Measurements from ENCODE around the gene ANGPTL7. TPM values are rescaled to one million over a fixed set of nuclear protein-coding genes. Genes with fewer than 3 reads are reported as not detected.

The ANGPTL7 gene
- total RNA-seq, 1 donor from 2014 or later = not detected

GRCh38 chr1:11168731-11169130 is 20.4 kb upstream of the ANGPTL7 start:
- ATAC-seq (ENCODE audit: low read depth) (no peak), DNase-seq (no peak)
- intact Hi-C loops (cut with micrococcal nuclease) = no loop called here
- no peak for TF ChIP-seq CTCF (IDR thresholded peaks at IDR 0.05)
- CTCF ChIA-PET = no interaction called here
- no peaks in the 10 kb centered on the region for H3K9me3 Mint-ChIP-seq
- no peak overlapping the region for H3K27ac Mint-ChIP-seq
- H3K4me3 Mint-ChIP-seq = no peak overlapping the region
- H3K27me3 Mint-ChIP-seq = no peaks in the 10 kb centered on the region
- H3K36me3 Mint-ChIP-seq (ENCODE audit: low read depth) = peaks cover 39% of the 10 kb centered on the region
- peaks cover 2% of the 10 kb centered on the region for H3K4me1 Mint-ChIP-seq
- POLR2A ChIA-PET = no interaction called here

GRCh38 chr1:11169202-11169601 is 20.0 kb upstream of the ANGPTL7 start:
- no peaks in the 10 kb centered on the region for H3K9me3 Mint-ChIP-seq
- ChIA-PET POLR2A (no interaction called here), CTCF (no interaction called here)
- H3K4me3 Mint-ChIP-seq = no peak overlapping the region
- ATAC-seq (ENCODE audit: low read depth) (no peak), DNase-seq (no peak)
- intact Hi-C loops (cut with micrococcal nuclease) = no loop called here
- H3K27me3 Mint-ChIP-seq = no peaks in the 10 kb centered on the region
- H3K4me1 Mint-ChIP-seq = peaks cover 2% of the 10 kb centered on the region
- H3K36me3 Mint-ChIP-seq (ENCODE audit: low read depth) = peaks cover 37% of the 10 kb centered on the region
- no peak overlapping the region for H3K27ac Mint-ChIP-seq
- no peak for TF ChIP-seq CTCF (IDR thresholded peaks at IDR 0.05)

GRCh38 chr1:11170102-11170501 is 19.1 kb upstream of the ANGPTL7 start:
- ATAC-seq (ENCODE audit: low read depth) = no peak
- no peak overlapping the region for H3K4me3 Mint-ChIP-seq
- intact Hi-C loops (cut with micrococcal nuclease) = no loop called here
- no peaks in the 10 kb centered on the region for H3K9me3 Mint-ChIP-seq
- no peaks in the 10 kb centered on the region for H3K27me3 Mint-ChIP-seq
- ChIA-PET CTCF (no interaction called here), POLR2A (no interaction called here)
- TF ChIP-seq CTCF (IDR thresholded peaks at IDR 0.05) = no peak
- no peak for DNase-seq
- H3K4me1 Mint-ChIP-seq = peaks cover under 1% of the 10 kb centered on the region
- H3K36me3 Mint-ChIP-seq (ENCODE audit: low read depth) = peaks cover 35% of the 10 kb centered on the region
- no peak overlapping the region for H3K27ac Mint-ChIP-seq

GRCh38 chr1:11174261-11174942 is 14.8 kb upstream of the ANGPTL7 start:
- Mint-ChIP-seq H3K27me3 (no peaks in the 10 kb centered on the region), H3K9me3 (no peaks in the 10 kb centered on the region), H3K36me3 (ENCODE audit: low read depth) (peaks cover 37% of the 10 kb centered on the region), H3K4me3 (no peak overlapping the region), H3K4me1 (no peaks in the 10 kb centered on the region), H3K27ac (no peak overlapping the region)
- ATAC-seq (ENCODE audit: low read depth) = no peak
- ChIA-PET POLR2A (interaction anchor here (0.5 kb wide), 1 partner anchor 1383 kb away, joined by 7 read pairs; no protein-coding TSS in a partner anchor), CTCF (no interaction called here)
- intact Hi-C loops (cut with micrococcal nuclease) = no loop called here
- no peak for TF ChIP-seq CTCF (IDR thresholded peaks at IDR 0.05)
- DNase-seq = no peak

- no peaks in the 10 kb centered on the region for H3K9me3 Mint-ChIP-seq
- CTCF ChIA-PET = no interaction called here
- H3K36me3 Mint-ChIP-seq (ENCODE audit: low read depth) = peaks cover 47% of the 10 kb centered on the region
- H3K4me1 Mint-ChIP-seq = no peaks in the 10 kb centered on the region
- TF ChIP-seq CTCF (IDR thresholded peaks at IDR 0.05) = no peak
- intact Hi-C loops (cut with micrococcal nuclease) = no loop called here
- POLR2A ChIA-PET = no interaction called here
- H3K27ac Mint-ChIP-seq = no peak overlapping the region
- no peak overlapping the region for H3K4me3 Mint-ChIP-seq
- H3K27me3 Mint-ChIP-seq = no peaks in the 10 kb centered on the region
- DNase-seq (no peak), ATAC-seq (ENCODE audit: low read depth) (no peak)
Observed at GRCh38 chr1:11175461-11175860, 13.7 kb upstream of the ANGPTL7 start.

All from activated B cell treated with CpG ODN at 0.5 μM for 24 hours (primary cell).